ENCODE data around the gene STAG1. TPM values are rescaled to one million over a fixed set of nuclear protein-coding genes. Genes with fewer than 3 reads are reported as not detected.

The STAG1 gene
- total RNA-seq, 1 donor from 2014 or later = 18.4 TPM

GRCh38 chr3:136733317-136733833 is 18.8 kb downstream of the STAG1 start:
- Histone ChIP-seq H3K36me3 (peaks cover 3% of the 10 kb centered on the region), H3K9me3 (replicated peaks) (no peaks in the 10 kb centered on the region), H3K4me1 (peaks cover 64% of the 10 kb centered on the region)

GRCh38 chr3:136731274-136731884 is 20.8 kb downstream of the STAG1 start:
- H3K4me3 ChIP-seq = no peak overlapping the region
- H3K9me3 ChIP-seq (replicated peaks) = no peaks in the 10 kb centered on the region
- intact Hi-C loops (cut with micrococcal nuclease) = no loop called here
- H3K27ac ChIP-seq (replicated peaks) = no peak overlapping the region
- H3K4me1 ChIP-seq = peaks cover 70% of the 10 kb centered on the region
- peaks cover under 1% of the 10 kb centered on the region for H3K36me3 ChIP-seq
- H3K27me3 ChIP-seq (ENCODE audit: low read depth) = no peaks in the 10 kb centered on the region
- no peak for TF ChIP-seq CTCF (IDR thresholded peaks at IDR 0.05; ENCODE audit: borderline replicate concordance)
- no peak for DNase-seq

More at GRCh38 chr3:136733317-136733833, 18.8 kb downstream of the STAG1 start:
- DNase-seq = no peak
- Histone ChIP-seq H3K27ac (replicated peaks) (no peak overlapping the region), H3K27me3 (ENCODE audit: low read depth) (no peaks in the 10 kb centered on the region), H3K4me3 (no peak overlapping the region)
- TF ChIP-seq CTCF (IDR thresholded peaks at IDR 0.05; ENCODE audit: borderline replicate concordance) = no peak
- intact Hi-C loops (cut with micrococcal nuclease) = no loop called here

- no peak for TF ChIP-seq CTCF (IDR thresholded peaks at IDR 0.05; ENCODE audit: borderline replicate concordance)
- intact Hi-C loops (cut with micrococcal nuclease) = no loop called here
- H3K4me1 ChIP-seq = peaks cover 72% of the 10 kb centered on the region
- no peaks in the 10 kb centered on the region for H3K36me3 ChIP-seq
- H3K27me3 ChIP-seq (ENCODE audit: low read depth) = no peaks in the 10 kb centered on the region
- DNase-seq = no peak
- no peaks in the 10 kb centered on the region for H3K9me3 ChIP-seq (replicated peaks)
- H3K27ac ChIP-seq (replicated peaks) = no peak overlapping the region
- H3K4me3 ChIP-seq = no peak overlapping the region
These were observed 21.4 kb downstream of the STAG1 start for GRCh38 chr3:136730595-136731273.

DNA sequence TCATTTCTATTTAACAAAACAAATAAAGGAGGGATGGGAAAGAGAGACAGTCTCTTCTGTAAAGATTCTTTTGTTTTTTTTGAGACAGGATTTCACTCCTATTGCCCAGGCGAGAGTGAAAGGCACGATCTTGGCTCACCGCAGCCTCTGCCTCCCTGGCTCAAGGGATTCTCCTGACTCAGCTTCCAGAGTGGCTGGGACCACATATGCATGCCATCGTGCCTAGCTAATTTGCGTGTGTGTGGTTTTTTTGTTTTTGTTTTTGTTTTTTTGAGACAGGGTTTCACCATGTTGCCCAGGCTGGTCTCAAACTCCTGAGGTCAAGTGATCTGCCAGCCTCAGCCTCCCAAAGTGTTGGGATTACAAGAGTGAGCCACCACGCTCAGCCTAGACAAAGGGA is 23.3 kb downstream of the STAG1 start:
- no peaks in the 10 kb centered on the region for H3K27me3 ChIP-seq (ENCODE audit: low read depth)
- peaks cover 68% of the 10 kb centered on the region for H3K4me1 ChIP-seq
- no peaks in the 10 kb centered on the region for H3K36me3 ChIP-seq
- no peak for DNase-seq
- TF ChIP-seq CTCF (IDR thresholded peaks at IDR 0.05; ENCODE audit: borderline replicate concordance) = no peak
- no peaks in the 10 kb centered on the region for H3K9me3 ChIP-seq (replicated peaks)
- intact Hi-C loops (cut with micrococcal nuclease) = no loop called here
- no peak overlapping the region for H3K27ac ChIP-seq (replicated peaks)
- H3K4me3 ChIP-seq = no peak overlapping the region

GRCh38 chr3:136728473-136728872 is 23.7 kb downstream of the STAG1 start:
- TF ChIP-seq CTCF (IDR thresholded peaks at IDR 0.05; ENCODE audit: borderline replicate concordance) = no peak
- Histone ChIP-seq H3K27ac (replicated peaks) (no peak overlapping the region), H3K9me3 (replicated peaks) (no peaks in the 10 kb centered on the region), H3K4me3 (no peak overlapping the region), H3K27me3 (ENCODE audit: low read depth) (no peaks in the 10 kb centered on the region), H3K36me3 (no peaks in the 10 kb centered on the region), H3K4me1 (peaks cover 68% of the 10 kb centered on the region)
- intact Hi-C loops (cut with micrococcal nuclease) = no loop called here
- DNase-seq = no peak
